Chondrocyte (in vitro differentiated cells): Measurements from ENCODE around the gene CCDC78. TPM values are rescaled to one million over a fixed set of nuclear protein-coding genes. Genes with fewer than 3 reads are reported as not detected.

Experiments used
- DNase-seq: peaks from one replicate; pipeline ENCODE4 v3.0.0; 2021; ENCODE audit warnings: mixed read lengths, low spot score
- H3K27ac Mint-ChIP-seq: one replicate; pipeline ENCODE4 v1.8.0; 2021; ENCODE audit warnings: mild to moderate bottlenecking, moderate library complexity, mixed read lengths; ENCODE audit not compliant: unreplicated experiment
- H3K27me3 Mint-ChIP-seq: 2 replicates; pipeline ENCODE4 v1.8.0; 2021; ENCODE audit warnings: low read depth, mixed read lengths
- H3K36me3 Mint-ChIP-seq: 2 replicates; pipeline ENCODE4 v1.8.0; 2021; ENCODE audit warnings: low read depth, mixed read lengths
- H3K4me1 Mint-ChIP-seq: 2 replicates; pipeline ENCODE4 v1.8.0; 2021; ENCODE audit warnings: low read depth, mild to moderate bottlenecking, mixed read lengths
- H3K4me3 Mint-ChIP-seq: one replicate; pipeline ENCODE4 v1.8.0; 2021; ENCODE audit warnings: mild to moderate bottlenecking, moderate library complexity, mixed read lengths; ENCODE audit not compliant: unreplicated experiment
- H3K9me3 Mint-ChIP-seq: 2 replicates; pipeline ENCODE4 v1.8.0; 2021; ENCODE audit warnings: low read depth, mixed read lengths
- long read RNA-seq: library from polyadenylated mRNA; stranded (forward); transcript quantifications from one replicate; pipeline ENCODE4 v2.0.0, GENCODE V29; 2021
- total RNA-seq: library from RNA; stranded (reverse); gene quantifications from 3 replicates; pipeline ENCODE4 v1.2.1, GENCODE V29; 2021
- TF ChIP-seq, protein P1 (sequence below): fragments of 200-600 bp; sonication (generic); IDR thresholded peaks from 2 replicates; pipeline ENCODE4 v1.5.0; 2021; ENCODE audit warnings: antibody characterized with exemption, mild to moderate bottlenecking, moderate library complexity

CCDC78 gene
- 1.8 to 3.9 TPM (median 2.5 TPM) in 3 replicates for total RNA-seq
- long read RNA-seq, partial matches to known transcripts: 0 of 1 reads
- long read RNA-seq, other reads (novel, unspliced or antisense): 1 of 1 reads

DNA sequence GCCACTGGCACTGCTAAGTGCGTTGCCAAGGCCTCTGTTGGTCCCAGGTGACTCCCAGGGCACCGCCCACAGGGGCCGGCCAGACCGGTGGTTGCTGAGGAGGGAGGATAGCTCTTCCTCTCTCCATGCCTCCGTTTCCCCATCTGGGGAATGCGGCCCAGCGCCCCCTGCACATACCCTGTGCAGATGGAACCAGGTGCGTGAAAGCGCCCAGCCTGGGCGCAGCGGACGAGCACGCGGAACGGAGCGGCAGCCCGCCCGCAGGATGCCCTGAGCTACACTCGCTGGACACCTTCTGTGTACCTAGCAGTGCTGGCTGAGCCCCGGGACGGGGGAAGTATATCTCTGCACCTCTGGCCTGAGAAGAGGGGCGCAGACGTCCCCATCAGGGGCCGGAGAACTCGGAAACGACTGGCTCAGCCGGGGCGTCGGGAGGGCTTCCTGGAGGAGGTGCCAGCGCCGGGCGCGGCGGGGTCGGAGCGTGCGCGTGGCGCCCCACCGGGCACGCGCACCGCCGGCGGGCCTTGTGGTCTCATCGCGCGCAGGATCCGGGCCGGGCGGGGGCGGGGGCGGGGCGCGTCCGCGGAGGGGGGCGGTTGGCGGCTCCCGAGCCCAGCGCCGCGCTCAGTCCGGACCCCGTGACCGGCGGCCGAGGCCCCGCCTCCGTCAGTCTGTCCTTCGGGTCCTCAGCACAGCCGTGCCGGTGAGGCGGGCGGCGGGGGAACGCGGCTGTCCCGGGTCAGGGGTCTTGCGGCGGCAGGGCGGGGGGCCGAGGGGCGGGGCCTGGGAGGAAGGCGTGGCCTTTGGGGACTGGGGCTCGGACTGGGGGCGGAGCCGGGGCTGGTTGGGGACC is at the start of gene CCDC78, which contains the start of gene HAGHL:
Gene CCDC78 (minus strand): TSS at position 6 of the 853 bp plus-strand sequence. CDS start 76 bp downstream, outside the sequence.
Gene HAGHL (plus strand): TSS at position 669 of the 853 bp plus-strand sequence. CDS start 404 bp downstream, outside the sequence.
- Mint-ChIP-seq H3K9me3 (no peaks in the 10 kb centered on the region), H3K36me3 (no peaks in the 10 kb centered on the region), H3K27ac (no peak within 1 kb of the TSS), H3K27me3 (no peaks in the 10 kb centered on the region), H3K4me1 (peaks cover 3% of the 10 kb centered on the region), H3K4me3 (peak within 1 kb of the TSS; percentile 64)
- DNase-seq: no peak
- TF ChIP-seq, protein P1, sequence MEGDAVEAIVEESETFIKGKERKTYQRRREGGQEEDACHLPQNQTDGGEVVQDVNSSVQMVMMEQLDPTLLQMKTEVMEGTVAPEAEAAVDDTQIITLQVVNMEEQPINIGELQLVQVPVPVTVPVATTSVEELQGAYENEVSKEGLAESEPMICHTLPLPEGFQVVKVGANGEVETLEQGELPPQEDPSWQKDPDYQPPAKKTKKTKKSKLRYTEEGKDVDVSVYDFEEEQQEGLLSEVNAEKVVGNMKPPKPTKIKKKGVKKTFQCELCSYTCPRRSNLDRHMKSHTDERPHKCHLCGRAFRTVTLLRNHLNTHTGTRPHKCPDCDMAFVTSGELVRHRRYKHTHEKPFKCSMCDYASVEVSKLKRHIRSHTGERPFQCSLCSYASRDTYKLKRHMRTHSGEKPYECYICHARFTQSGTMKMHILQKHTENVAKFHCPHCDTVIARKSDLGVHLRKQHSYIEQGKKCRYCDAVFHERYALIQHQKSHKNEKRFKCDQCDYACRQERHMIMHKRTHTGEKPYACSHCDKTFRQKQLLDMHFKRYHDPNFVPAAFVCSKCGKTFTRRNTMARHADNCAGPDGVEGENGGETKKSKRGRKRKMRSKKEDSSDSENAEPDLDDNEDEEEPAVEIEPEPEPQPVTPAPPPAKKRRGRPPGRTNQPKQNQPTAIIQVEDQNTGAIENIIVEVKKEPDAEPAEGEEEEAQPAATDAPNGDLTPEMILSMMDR: no peak

DNA sequence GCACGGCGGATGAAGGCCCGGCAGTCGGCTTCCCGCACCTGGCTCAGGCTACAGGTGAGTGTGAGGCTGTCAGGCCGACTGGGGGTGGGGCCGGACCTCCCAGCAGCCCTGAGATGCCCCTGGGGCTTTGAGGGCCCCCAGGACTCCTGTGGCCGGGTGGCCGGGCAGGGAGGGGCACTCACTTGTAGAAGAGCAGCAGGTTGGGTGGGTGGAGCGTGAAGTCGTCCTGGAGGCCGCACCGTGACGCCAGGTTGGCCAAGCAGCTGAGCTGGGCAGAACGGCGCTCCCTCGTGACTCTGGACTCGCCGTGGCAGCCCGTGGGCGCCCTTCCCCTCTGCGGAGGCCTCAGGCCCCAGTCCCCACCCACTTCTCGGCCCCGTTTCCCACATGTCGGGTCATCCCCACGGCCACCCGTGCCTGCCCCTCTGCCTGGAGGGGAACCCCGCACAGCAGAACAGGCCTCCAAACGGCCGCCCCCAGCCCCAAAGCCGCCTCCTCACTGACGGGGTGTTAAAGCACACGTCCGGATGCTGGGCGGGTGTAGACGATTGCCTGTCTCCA is 49.1 kb upstream of the CCDC78 start:
- TF ChIP-seq, protein P1: no peak
- Mint-ChIP-seq H3K9me3 (no peaks in the 10 kb centered on the region), H3K36me3 (no peaks in the 10 kb centered on the region), H3K4me1 (peaks cover 3% of the 10 kb centered on the region), H3K4me3 (no peak overlapping the region), H3K27me3 (no peaks in the 10 kb centered on the region), H3K27ac (no peak overlapping the region)
- DNase-seq: no peak

DNA sequence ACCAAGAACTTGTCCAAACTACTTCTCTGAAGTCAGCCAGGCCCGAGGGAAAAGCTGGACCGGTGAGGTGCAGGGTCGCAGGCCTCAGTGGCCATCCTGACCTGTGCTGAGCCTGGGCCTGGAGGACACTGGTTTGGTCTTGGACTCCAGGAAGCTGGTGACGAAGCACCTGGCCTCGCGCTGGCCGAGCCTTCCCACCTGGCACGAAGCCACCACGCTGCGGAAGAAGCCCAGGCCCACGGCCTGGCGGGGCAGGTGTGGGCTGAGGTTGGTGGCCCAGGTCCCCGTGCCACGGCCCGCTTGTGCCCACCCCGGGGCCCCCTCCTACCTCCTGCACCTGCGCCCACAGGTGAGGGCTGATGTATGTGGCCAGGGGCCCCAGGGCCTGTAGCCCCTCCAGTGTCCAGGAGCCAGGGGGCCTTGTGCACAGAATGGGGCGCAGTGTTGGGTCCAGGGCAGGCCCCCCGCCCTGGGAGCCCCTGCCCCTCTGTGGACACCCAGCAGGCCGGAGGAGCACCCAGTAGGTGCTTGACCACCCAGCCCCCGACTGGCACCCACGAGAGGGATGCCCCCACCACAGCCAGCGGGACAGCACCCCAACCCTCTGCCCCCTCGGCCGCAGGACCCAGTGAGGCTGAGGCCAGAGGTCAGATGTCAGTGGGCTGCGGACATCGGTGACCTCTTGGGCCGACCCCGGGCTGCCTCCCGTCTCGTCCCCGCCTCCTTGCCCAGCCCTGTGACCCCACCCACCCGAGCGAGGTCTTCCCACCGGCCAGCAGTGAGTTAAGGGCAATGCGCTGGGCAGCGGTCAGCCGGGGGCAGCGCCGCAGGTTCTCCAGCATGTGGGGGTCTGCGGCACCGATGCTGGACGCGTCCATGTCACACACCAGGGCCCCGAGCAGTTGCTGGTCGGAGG is 48.1 kb upstream of the CCDC78 start:
- Mint-ChIP-seq H3K27ac (no peak overlapping the region), H3K4me1 (peaks cover 3% of the 10 kb centered on the region), H3K36me3 (no peaks in the 10 kb centered on the region), H3K27me3 (no peaks in the 10 kb centered on the region), H3K9me3 (no peaks in the 10 kb centered on the region), H3K4me3 (no peak overlapping the region)
- DNase-seq: no peak
- TF ChIP-seq, protein P1: no peak

DNA sequence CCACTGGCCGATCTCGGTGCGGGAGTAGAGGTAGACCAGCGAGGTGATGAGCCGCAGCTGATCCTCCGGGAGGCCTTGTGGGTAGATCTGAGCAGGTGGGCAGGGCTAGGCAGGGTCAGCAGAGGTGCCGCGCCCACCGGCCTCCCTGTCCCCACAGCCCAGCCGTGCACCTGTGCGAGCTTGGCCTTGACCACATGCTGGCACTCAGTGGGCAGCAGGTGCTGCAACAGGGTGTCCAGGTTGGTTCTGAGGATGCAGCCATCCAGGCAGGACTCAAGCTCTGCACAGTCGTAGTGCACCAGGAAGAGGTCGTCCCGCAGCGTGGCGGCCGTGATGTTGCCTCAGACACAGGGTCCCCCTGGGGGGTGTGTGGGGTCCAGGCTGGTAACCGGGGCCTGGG is 46.7 kb upstream of the CCDC78 start:
- TF ChIP-seq, protein P1: no peak
- H3K4me3 Mint-ChIP-seq: no peak overlapping the region
- peaks cover 3% of the 10 kb centered on the region for H3K4me1 Mint-ChIP-seq
- no peak overlapping the region for H3K27ac Mint-ChIP-seq
- H3K9me3 Mint-ChIP-seq: no peaks in the 10 kb centered on the region
- no peaks in the 10 kb centered on the region for H3K27me3 Mint-ChIP-seq
- DNase-seq: no peak
- H3K36me3 Mint-ChIP-seq: no peaks in the 10 kb centered on the region
